Muscle of arm (tissue), 12 donors: ENCODE data around the gene ZBED1. TPM values are rescaled to one million over a fixed set of nuclear protein-coding genes. Genes with fewer than 3 reads are reported as not detected.
"Not testable (repeated sequence)": the region's sequence is repeated elsewhere in the genome, so short reads cannot be mapped to it uniquely, and the experiment has no call there.

ENCODE experiments used
- DNase-seq: peaks from one replicate; pipeline ENCODE4 v3.0.0-alpha.2; 2013
- polyA plus RNA-seq, 12 donors: library from polyadenylated mRNA; unstranded; fragments of 120-200 nt; gene quantifications; one replicate each; pipeline ENCODE4 v1.2.1, GENCODE V29; 2013; ENCODE audit not compliant: insufficient read length in 12 of 12

Gene ZBED1
- polyA plus RNA-seq, 12 donors: 16.7 to 31.0 (median 21.1) TPM; not detected in 1

DNA sequence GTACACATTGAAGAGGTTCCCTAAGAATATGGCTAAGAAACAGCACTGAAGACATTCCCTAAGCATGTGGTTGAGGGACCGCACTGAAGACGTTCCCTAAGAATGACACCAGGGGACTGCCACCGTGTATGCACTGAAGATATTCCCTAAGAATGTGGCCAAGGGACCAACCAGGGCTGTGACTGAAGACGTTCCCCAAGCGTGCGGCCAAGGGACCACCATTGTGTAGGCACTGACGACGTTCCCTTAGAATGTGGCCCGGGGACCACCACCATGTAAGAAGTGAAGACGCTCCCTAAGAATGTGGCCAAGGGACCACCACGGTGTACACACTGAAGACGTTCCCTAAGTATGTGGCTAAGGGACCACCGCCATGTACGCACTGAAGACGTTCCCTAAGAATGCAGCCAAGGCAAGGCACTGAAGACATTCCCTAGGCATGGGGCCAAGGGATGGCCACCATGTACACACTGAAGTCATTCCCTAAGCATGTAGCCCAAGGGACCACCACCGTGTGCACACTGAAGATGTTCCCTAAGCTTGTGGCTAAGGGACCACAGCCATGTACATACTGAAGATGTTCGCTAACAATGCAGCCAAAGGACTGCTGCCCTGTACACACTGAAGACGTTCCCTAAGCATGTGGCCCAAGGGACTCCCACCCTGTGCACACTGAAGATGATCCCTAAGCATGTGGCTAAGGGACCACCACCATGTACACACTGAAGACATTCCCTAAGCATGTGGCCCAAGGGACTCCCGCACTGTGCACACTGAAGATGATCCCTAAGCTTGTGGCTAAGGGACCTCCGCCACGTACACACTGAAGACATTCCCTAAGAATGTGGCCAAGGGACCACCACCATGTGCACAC, 22.0 kb downstream of the ZBED1 start:
- DNase-seq: no peak

DNA sequence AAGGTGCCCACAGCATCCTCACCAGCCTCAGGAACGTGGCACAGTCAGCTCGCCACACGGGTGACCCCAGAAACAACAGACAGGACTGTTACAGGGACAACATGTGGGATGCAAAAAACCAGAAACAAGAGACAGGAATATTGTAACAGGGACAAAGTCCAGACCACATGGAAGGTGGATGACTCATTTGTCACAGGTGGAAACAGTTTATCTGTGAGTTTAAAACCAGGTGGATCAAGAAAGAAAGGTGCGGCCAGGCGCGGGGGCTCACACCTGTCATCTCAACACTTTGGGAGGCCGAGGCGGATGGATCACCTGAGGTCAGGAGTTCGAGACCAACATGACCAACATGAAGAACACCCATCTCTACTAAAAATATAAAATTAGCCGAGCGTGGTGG, 23.5 kb downstream of the ZBED1 start:
- DNase-seq: not testable (repeated sequence)

DNA sequence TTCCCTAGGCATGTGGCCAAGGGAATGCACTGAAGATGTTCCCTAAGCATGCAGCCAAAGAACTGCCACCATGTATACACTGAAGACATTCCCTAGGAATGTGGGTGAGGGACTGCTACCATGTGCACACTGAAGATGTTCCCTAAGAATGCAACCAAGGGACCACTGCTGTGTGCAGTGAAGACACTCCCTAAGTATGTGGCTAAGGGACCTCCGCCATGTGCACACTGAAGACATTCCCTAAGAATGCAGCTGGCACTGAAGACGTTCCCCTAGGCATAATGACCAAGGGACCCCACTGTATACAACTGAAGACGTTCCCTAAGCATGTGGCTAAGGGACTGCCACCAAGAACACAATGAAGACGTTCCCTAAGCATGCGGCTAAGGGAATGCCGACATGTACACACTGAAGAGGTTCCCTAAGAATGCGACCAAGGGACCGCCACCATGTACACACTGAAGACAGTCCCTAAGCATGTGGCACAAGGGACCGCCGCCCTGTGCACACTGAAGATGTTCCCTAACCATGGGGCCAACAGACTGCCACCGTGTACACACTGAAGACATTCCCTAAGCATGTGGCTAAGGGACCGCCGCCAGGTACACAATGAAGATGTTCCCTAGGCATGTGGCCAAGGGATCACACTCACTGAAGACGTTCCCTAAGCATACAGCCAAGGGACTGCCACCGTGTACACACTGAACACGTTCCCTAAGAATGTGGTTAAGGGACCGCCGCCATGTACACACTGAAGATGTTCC, 25.6 kb downstream of the ZBED1 start:
- DNase-seq: no peak

DNA sequence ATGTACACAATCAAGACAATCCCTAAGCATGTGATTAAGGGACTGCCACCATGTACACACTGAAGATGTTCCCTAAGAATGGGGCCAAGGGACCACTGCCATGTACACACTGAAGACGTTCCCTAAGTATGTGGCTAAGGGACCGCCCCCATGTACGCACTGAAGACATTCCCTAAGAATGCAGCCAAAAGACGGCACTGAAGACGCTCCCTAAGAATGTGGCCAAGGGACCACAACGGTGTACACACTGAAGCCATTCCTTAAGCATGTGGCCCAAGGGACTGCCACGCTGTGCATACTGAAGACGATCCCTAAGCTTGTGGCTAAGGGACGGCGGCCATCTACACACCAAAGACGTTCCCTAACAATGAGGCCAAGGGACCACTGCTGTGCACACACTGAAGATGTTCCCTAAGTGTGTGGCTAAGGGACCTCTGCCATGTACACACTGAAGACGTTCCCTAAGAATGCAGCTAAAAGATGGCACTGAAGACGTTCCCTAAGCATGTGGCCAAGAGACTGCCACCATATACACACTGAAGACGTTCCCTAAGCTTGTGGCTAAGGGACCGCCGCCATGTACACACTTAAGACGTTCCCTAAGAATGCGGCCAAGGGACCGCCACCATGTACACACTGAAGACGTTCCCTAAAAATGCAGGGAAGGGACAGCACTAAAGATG, 26.4 kb downstream of the ZBED1 start:
- DNase-seq: no peak

DNA sequence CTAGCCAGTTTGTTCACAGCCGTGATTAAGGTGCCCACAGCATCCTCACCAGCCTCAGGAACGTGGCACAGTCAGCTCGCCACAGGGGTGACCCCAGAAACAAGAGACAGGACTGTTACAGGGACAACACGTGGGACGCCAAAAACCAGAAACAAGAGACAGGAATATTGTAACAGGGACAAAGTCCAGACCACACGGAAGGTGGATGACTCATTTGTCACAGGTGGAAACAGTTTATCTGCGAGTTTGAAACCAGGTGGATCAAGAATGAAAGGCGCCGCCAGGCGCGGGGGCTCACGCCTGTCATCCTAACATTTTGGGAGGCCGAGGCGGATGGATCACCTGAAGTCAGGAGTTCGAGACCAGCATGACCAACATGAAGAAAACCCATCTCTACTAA, 27.7 kb downstream of the ZBED1 start:
- DNase-seq: not testable (repeated sequence)

DNA sequence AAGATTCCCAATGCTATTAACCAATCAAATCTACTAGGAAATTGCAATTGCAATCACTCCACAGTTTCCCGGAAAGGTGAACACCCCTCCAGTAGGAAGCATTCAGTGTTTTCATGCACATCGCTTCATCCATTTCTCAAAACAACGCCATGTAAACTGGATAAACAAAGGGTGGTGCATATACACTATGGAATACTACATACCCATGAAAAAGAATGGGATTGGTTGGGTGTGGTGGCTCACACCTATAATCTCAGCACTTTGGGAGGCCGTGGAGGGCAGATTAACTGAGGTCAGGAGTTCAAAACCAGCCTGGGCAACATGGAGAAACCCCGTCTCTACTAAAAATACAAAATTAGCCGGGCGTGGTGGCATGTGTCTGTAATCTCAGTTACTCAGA, 29.1 kb downstream of the ZBED1 start:
- no peak for DNase-seq

DNA sequence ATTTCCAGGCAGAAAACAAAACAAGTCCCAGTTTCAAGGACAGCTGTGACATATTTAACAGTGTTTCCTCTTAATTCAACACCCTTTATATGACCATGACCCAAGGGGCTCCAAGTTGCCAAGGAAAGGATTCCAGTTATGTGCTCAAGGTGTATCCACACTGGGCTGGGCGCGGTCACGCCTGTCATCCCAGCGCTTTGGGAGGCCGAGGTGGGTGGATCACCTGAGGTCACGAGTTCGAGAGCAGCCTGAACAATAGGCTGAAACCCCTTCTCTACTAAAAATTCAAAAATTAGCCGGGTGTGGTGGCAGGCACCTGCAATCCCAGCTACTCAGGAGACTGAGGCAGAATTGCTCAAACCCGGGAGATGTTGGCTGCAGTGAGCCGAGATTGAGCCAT, 29.6 kb downstream of the ZBED1 start:
- not testable (repeated sequence) for DNase-seq

DNA sequence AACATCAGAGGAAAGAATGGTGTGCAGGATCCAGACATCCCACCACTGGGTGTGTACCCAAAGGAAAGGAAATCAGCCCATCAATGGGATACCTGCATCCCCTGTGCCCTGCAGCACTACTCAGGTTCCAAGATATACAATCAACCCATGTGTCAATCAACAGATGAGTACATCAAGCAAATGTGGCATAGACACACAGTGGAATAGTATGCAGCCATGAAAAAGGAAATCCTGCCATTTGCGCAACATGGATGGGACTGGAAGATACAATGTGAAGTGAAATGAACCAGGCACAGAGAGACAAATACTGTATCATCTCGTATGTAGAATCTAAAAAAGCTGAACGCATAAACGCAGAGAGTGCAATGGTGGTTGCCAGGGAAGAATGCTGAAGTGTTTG, 30.9 kb downstream of the ZBED1 start:
- DNase-seq: not testable (repeated sequence)

DNA sequence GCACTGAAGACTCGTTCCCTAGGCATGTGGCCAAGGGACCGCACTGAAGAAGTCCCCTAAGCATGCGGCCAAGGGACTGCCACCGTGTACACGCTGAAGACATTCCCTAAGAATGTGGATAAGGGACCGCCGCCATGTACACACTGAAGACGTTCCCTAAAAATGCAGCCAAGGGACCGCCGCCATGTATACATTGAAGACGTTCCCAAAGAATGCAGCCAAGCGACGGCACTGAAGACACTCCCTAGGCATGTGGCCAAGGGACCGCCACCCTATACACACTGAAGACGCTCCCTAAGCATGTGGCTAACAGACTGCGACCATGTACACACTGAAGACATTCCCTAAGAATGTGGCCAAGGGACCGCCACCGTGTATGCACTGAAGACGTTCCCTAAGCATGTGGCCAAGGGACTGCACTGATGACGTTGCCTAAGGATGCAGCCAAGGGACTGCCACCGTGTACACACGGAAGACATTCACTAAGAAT, 31.5 kb downstream of the ZBED1 start:
- no peak for DNase-seq

DNA sequence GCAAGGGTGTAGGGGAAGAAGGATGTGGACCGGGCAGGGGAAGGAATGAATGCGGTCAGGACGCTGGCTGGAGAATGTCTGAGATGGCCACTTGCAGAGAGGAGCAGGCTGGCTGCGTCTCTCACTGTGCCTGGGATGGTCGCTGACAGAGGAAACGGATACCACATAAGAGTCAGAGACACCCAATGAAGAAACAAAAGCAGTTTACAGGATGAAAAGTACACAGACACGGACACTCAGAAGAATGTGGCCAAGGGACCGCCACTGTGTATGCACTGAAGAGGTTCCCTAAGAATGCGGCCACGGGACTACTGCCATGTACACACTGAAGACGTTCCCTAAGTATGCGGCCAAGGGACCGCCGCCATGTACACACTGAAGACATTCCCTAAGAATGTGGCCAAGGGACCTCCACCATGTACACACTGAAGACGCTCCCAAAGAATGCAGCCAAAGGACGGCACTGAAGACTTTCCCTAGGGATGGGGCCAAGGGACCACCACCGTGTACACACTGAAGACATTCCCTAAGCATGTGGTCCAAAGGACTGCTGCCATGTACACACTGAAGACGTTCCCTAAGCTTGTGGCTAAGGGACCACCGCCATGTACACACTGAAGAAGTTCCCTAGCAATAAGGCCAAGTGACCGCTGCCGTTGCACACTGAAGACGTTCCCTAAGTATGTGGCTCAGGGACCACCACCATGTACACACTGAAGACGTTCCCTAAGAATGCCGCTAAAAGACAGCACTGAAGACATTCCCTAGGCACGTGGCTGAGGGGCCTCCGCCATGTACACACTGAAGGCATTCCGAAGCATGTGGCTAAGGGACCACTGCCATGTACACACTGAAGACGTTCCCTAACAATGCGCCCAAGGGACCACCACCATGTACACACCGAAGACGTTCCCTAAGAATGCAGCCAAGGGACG, 32.2 kb downstream of the ZBED1 start:
- no peak for DNase-seq

DNA sequence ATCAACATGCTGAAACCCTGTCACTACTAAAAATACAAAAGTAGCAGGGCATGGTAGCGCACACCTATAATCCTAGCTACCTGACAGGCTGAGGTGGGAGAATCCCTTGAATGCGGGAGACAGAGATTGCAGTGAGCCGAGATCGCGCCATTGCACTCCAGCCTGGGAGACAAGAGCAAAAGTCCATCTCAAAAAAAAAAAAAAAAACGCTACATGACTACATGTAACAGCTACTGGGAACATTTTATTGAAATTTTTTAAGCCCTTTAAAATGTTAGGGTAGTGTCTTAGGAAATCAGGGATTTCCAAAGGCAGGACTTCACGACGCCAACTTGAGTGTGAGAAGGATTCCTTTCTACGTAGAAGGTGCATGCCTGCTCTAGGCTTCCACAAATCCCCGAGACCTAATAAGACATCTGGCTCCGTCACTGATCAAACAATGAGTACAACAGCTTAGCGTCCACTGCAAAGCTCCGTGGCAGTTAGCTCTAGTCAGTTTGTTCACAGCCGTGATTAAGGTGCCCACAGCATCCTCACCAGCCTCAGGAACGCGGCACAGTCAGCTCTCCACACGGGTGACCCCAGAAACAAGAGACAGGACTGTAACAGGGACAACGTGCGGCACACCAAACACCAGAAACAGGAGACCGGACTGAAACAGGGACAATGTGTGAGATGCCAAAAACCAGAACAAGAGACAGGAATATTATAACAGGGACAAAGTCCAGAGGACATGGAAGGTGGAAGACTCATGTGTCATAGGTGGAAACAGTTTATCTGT, 33.7 kb downstream of the ZBED1 start:
- DNase-seq: no peak

DNA sequence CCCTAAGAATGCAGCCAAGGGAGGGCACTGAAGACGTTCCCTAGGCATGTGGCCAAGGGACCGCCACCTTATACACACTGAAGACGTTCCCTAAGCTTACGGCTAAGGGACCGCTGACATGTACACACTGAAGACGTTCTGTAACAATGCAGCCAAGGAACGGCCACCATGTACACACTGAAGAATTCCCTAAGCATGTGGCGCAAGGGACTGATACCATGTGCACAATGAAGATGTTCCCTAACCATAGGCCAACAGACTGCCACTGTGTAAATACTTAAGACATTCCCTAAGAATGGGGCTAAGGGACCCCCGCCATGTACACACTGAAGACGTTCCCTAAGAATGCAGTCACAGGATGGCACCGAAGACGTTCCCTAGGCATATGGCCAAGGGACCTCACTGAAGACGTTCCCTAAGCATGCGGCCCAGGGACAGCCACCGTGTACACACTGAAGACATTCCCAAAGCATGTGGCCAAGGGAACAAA, 36.1 kb downstream of the ZBED1 start:
- DNase-seq: no peak

DNA sequence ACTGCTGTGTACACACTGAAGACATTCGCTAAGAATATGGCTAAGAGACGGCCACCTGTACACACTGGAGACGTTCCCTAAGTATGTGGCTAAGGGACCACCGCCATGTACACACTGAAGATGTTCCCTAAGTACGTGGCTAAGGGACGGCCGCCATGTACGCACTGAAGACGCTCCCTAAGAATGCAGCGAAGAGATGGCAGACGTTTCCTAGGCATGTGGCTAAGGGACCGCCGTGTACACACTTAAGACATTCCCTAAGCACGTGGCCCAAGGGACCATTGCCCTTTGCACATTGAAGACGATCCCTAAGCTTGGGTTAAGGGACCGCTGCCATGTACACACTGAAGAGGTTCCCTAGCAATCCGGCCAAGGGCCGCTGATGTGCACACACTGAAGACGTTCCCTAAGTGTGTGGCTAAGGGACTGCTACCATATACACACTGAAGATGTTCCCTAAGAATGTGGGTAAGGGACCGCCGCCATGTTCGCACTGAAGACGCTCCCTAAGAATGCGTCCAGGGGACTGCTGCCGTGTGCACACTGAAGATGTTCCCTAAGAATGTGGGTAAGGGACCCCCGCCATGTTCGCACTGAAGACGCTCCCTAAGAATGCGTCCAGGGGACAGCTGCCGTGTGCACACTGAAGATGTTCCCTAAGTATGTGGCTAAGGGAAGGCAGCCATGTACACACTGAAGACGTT, 36.7 kb downstream of the ZBED1 start:
- DNase-seq: no peak

DNA sequence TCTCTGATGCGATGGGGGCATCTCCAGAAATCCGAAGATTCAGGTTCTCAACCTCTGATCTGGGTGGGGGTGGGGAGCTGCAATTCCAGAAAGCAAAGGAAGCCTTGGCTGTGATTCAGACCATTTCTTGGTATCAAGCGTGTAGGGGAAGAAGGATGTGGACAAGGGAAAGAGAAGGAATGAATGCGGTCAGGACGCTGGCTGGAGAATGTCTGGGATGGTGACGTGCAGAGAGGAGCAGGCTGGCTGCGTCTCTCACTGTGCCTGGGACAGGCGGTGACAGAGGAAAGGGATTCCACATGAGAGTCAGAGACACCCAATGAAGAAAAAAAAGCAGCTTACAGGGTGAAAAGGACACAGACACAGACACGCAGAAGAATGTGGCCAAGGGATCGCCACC, 37.3 kb downstream of the ZBED1 start:
- not testable (repeated sequence) for DNase-seq

DNA sequence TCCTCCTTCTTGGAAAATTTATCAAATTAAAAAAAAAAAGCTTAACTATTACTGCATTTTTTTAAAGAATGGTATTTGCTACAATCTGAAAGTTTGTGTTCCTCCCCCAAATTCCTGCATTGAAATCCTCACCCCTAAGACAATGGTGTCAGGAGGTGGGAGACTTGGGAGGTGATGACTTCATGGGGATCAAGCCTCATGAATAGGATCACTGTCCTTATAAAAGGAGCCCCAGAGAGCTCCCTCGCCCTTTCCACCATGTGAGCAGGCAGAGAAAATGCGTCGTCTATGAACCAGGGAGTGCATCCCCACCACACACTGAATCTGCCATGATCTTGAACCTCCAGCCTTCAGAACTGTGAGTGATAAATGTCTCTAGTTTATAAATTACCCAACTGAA, 38.0 kb downstream of the ZBED1 start:
- DNase-seq: no peak

DNA sequence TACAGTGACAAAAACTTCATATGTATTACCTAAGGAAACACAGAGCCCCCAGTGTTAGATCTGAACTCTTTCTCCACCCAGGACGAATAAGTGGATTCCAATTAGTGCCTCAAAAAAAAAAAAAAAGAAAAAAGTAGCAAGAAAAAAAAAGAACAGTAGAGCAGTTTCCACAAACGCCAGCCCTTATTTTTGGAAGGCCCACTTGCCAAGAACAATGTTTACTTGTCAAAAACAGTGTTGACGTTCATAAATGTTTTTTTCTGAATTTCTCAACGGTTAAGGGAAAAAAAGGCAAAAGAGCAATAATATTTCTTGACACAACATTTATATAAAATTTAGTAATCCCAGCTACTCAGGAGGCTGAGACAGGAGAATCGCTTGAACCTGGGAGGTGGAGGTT, 38.7 kb downstream of the ZBED1 start:
- no peak for DNase-seq

DNA sequence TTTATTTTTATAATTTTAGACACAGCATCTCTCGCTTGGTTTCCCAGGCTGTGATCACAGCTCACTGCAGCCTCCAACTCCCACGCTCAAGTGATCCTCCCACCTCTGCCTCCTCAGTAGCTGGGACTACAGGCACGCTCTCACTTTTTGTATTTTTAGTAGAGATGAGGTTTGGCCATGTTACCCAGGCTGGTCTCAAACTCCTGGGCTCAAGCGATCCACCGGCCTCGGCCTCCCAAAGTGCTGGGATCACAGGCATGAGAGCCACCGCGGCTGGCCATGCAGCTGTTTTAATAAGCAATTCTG, 39.1 kb downstream of the ZBED1 start:
- no peak for DNase-seq

DNA sequence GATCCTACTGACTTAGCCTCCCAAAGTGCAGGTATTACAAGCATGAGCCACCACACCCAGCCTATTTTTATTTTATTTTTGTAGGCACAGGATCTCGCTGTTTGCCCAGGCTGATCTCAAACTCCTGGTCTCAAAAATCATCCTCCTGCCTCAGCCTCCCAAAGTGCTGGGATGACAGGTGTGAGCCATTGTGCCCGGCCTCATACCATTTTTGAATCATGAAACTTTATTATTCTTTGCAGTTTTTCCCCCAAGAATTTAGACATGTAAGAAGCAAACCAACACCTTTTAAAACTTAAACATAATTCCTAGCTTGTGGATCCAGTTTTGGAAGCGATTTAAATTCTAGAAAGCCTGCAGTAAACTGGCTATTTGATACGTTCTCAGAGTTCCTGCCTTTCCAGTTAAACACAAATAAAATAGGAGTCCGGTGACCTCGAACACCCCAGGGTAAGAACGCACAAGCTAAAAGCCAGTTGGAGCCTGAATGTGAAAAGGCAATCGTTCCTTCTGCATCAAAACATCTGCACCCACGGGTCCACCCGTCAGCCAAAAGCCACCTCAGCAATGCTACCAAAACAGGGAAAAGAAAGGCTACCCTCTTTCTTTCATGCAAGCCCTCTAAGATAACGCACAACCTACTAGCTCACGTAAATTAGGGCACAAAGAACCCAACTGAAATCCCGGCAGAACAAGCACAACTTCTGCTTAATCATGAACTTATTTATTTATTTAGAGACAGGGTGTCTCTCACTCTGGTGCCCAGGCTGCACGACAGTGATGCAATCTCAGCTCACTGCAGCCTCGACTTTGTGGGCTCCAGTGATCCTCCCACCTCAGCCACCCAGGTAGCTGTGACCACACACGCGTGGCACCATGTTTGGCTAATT, 39.7 kb downstream of the ZBED1 start:
- not testable (repeated sequence) for DNase-seq

DNA sequence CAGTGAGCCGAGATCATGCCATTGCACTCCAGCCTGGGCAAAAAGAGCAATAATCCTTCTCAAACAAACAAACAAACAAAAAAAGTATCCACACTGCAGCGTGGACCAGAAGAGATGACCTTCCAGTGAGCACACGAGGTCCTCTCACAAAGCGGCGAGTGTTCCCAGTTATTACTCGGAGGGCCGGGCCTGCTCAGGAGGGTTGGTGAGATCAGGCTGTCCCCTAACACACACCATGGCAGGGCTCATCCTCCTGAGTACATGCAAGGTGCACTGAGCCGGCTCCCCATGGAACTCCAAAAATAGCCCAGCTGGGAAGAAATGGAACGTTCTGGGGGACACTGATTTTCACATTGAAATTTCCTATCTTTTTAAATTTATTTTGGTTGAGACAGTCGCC, 40.7 kb downstream of the ZBED1 start:
- not testable (repeated sequence) for DNase-seq
